ENCODE results near the gene EPHA2.

DNA sequence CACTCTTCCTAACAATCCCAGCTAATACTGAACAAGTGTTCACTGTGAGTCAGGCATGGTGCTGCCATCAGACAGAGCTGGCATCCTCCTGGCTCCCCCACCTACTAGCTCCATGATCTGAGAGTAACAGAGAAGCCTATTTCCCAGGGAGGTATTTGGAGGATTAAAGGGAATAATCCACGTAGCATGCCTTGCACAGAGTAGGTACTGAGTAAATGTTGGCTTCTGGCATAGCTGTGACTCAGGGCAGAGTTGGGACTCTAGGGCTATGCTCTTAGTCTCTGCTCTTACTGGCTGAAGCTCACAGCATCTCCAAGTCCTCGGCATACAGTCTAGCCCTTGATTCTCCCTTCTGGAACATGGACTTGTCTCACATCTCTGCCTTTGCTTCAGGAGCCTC, 48.3 kb upstream of the EPHA2 start:
- TF ChIP-seq CTCF (IDR thresholded peaks at IDR 0.05; ENCODE audit: extremely low read depth in 1 of 2, insufficient read depth in 1 of 2, low read depth in 1 of 2, low read length in 2 of 2) (no peak), MAX (IDR thresholded peaks at IDR 0.05; ENCODE audit: insufficient read depth, insufficient read length) (no peak)

Measured in endothelial cell of umbilical vein (primary cell).